Measurements from ENCODE around the gene ALDH1A1.

Gene ALDH1A1

DNA sequence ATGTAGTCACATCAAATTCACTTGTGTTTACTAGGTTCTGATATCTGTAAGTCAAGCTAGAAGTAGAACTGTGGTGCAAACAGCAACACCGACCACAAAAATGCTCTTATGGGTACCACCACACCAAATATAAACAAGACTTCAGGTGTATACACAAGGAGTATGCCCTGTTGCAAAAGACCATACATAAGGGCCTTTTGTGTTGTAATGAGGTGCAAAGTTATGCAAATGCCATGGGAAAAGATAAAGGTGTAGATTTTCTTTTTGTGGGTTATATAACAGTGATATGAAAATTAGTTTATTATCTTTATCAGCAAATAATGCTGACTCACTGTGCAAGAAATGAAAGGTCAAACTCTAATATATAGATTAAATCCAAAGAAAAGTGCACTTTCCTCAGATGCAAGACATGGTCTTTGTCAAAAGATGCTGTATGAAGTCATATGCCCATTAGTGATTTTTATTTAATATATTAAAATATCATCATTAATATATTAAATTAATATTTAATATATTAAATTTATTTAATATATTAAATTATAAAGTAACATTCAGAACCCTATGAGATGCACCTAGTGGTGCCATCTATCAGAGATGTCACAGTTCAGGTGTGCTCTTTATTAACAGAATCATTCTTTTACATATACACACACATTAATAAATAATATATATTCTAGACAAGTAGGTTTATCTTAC lies 26.7 kb upstream of the ALDH1A1 start:
- no peak for DNase-seq

DNA sequence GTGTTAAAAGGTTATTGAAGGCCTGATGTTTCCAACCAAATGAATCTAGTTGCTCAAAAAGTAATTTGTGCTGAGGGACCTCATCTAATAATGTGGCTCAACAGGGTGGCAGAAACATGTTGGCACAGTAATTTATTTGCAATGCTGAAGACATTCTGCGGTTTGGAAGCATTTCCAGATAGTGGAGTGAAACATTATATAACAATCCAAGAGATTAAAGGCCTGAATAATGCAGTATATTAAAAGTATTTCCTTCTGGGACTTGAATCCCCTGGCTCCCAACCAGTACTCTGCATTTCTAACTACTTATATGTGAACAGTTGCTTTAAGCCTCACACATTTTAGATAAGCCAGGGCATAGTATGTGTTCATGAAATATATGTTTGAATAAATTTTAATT lies 25.9 kb upstream of the ALDH1A1 start:
- no peak for DNase-seq

DNA sequence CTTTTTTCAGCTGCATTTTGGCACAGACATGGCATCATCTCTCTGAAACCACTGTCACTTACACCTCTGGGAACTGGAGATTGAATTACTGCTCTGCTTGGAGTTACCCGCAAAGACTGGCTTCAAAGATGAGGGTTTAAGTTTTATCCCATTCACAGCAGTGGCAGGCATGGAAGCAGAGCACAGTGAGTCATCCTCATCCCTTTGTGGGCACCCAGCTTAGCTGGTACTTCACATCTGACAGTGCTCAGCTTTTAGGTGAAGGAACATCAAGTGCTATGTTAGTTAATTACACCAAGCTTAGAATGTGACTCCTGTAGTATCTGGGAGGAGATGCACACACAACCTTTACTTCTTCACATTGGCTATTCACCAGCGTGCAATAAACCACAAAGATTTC lies 24.8 kb upstream of the ALDH1A1 start:
- DNase-seq: no peak

DNA sequence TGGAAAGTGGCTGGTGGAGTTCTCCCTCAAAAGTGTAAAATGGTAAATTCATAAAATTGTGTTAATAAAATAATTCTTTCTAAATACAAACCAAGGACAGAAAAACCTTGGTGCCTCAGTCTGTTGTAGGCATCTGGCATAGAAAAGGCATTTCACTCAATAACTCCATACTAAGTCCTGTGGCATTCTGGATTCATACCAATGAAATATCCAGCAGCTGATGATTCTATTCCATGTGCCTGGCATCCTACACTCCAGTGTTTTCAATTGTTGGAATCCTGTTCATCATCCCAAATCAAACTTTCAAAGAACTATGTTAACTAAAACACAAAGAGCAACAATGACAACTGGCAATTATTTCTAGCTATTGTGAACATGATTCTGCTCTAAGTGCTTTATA lies 21.6 kb upstream of the ALDH1A1 start:
- DNase-seq: no peak

DNA sequence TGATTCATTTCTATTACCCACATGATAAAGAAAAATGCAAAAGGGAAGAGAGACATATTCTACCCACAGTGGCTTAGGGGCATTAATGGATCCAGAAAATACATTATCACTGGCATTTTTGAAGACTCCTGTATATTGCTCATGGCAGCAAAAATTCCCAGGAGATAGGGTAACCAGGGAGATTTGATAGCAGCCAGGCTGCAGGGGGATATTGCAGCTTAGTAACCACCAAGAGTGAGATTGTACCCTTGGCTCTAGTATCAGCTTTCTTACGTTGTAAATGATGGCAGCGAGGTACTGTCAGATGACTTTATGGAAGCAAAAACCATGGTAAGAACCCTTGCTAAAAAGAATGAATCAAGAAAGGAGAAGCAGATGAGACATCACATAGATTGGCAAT lies 19.8 kb upstream of the ALDH1A1 start:
- DNase-seq: no peak

DNA sequence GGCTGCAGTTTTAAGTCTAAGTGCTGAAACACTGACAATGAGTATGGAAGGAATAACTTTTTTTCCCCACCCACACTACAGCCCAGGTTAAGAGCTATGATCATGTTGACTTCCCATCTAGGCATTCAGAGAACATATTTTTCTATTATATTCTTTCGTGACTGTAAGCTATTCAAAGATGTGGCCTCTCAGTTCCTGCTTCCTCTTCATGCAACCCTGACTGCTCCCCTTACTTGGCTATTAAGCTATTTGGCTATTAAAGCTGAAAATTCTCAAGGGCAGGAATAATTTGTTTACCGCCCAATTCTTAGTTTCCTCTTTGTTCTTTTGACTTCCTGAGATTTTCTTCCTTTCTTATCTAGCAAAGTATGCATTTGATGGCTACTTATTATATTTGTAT lies 18.6 kb upstream of the ALDH1A1 start:
- DNase-seq: no peak

DNA sequence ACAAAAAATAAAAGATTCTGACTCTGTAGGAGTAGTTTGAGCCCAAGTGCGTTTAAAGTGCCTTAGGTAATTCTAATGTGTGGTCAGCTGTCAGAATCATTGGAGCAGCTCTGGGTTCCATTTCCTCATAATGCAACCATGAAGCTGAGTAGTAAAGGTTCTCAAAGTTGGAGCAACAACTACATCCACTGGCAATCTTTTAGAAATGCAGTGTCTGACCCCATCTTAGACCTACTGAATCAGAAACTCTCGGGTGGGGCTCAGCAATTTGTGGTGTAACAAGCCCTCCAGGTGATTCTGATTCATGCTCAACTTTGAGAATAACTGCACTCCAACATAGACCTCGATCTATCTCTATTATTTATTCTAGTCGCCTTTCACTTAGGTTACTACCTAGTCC lies 7.6 kb upstream of the ALDH1A1 start:
- no peak for DNase-seq

DNA sequence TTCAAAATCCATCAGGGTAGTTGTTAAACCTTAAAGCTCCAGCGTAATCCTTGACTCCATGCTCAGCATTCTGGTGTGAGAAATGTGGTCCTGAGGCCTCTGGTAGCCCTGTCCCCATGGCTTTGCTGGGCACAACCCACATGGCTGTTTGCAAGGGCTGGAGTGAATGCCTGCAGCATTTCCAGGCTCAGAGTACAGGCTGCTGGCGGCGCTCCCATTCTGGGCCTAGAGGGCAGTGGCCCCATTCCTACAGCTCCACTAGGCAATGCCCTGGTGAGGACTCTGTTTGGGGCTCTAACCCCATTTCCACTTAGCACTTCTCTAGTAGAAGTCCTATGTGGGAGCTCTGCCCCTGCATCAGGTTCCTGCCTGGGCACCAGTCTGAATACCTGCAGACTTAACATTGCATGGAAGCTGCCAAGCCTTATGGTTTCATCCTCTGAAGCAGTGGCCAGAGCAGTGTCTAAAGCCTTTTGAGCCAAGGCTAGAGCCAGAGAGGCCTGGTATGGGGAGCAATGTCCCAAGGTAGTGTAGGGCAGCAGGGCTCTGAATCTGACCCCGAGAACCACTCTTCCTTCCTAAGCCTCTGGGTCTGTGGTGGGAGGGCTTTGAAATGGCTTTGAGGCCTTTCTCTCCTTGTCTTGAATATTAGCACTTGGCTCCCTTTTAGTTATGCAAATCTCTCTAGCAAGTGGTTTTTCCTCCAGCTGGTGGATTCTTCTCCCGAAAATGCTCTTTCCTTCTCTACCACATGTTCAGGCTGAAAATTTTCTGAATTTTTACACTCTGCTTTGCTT lies 5.8 kb upstream of the ALDH1A1 start:
- DNase-seq: no peak

DNA sequence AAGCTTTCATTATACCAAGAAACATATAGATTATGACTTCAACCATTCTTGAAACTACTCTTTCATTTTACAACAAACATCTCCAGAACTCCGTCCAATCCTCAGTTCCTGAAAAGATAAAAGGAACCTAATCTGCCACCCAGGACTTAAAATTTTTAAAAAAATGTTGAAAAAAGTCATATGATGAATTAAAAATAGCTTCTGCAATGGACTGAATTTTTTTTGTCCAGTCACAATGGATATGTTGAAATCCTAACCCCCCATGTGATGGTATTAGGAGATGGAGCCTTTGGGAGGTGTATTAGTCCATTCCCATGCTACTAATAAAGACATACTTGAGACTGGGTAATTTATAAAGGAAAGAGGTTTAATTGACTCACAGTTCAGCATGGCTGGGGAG lies 2.7 kb upstream of the ALDH1A1 start:
- no peak for DNase-seq

DNA sequence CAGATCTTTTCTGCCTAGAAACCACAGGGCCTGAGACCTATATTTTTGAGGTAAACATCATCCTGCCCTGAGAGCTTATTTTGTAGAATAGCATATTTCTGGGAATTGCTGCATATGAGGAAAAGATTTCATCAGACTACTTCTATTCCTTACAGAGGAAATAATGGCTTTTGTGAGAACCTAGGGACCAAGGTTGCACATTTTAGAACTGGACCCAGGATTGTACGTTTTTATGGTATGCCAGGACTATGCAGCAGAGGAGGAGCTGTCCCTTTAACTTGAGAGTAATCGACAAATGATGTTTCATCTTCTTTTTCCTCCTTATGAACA lies 2.2 kb upstream of the ALDH1A1 start:
- DNase-seq: no peak

DNA sequence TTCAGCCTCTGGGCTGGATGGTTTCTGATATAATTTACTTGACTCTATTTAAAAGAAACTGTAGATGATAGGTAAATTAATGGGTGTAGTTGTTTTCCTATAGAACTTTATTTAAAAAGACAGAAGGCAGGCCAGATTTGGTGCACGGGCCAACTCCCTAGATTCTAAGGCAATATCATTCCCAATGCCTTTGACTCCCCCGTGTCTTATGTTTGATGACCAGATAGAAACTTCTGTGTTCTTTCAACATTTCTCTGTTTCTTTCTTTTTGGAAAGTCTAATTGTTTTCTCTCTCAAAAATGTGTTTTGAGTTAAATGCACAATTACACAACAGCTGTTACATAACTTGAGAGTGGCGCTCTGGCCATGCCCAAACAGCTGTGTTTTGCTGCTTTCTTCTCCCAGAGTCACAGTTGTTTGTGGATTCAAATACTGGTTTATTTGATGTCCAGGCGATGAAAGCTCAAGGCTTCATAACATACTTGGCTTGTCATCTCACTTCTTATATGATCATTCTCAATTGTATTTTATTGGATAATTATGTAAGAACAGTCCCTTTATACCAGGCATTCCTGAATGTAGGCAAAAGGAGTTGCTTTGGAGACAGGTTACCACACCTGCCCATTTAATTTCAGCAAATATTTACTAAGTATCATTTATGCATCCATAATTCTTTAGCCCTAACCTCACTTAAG lies 1.7 kb upstream of the ALDH1A1 start:
- no peak for DNase-seq

DNA sequence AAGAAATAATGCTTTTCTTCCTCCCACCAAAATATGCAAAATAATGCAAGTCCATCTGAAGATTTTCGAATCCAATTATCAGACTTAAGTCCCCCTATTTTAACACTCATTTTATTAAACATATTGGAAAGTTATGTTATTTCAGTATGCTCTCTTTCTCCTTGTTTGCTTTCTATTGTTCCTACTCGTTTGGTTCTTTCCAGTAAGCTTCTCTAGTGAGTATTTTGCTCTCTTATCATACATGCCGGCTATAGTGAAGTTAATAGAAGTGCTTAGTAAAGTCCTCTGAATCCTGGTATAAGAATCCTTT lies 517 bp downstream of the ALDH1A1 start:
- no peak for DNase-seq

DNA sequence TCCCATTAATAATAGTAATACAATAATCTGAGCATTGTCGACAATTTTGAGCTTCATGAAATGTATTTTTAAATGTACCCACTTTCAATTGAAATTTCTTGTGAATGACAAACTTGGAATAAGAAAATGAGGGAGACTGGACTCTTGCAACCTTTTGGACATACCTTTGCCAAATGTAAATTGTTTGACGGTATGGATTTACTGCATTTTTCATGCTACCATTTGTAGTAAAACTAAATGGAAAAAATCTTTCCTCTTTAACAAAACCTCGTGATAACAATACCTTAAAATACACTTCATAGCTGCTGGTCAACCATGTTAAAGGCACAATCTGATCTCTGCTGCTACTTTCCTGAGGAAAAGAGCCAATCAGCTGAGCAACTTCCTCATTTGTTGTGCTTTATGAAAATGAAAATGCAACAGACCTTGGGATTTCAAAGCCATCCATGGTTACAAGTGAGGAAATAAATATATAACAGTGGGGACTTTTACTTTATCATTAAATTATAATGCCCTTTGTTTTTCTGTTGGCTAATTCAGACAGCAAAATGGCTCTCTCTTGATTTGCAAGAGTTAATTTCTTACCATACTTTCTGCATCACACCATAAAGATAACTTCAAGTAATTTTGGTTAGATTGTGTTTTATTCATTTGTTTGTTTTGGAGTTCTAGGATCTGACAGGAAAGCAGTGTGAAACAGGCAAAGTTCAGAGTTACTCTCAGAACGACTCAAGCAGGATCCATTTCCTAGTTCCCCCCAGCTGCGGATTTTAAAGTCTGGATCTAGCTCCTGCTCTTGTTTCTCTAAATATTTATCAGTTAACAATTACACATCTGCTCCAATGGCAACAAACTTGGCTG lies 1.1 kb downstream of the ALDH1A1 start:
- no peak for DNase-seq

DNA sequence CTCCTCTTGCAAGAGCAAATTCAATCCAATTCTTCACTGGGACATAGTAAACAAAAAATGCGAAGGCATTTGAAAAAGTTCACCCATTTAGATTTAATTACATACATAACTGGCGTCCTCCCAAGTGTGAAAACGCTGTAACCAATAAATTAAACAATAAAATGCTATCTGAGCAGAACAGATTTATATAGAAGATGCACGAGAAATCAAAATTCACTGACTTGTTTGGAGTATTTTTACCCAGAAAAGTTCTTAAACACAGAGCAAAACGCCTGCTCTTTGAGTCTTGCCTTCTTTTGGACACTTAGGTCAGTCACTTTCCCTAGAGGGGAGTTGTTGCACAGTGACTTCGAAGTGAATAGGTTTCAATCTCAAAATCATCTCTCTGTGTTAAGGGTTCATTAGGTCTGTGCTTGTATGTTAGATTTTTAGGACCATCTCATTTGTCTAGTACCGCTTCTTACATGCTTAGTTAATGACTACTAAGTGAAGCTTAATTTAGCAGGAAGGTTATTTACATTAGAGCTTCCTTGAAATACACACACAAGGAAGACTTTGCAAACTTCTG lies 1.9 kb downstream of the ALDH1A1 start:
- DNase-seq: no peak

DNA sequence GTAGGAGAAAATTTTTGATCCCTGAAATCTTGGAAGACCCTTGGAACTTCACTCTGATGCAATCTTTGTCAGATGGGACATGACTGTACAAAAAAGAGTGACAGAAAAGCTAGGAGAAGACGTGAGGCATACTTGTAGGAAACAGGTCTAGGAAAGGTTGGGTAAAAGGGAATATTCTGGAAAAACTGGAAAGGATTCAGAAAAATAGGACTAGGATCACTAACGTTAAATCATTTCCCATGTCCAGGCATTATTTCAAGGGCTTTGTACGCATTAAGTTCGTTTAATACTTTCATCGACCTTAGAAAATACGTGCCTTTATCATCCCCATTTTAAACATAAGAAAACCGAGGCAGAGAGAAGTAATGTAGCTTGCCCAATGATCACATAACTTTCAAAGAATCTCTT lies 2.9 kb downstream of the ALDH1A1 start:
- DNase-seq: no peak

DNA sequence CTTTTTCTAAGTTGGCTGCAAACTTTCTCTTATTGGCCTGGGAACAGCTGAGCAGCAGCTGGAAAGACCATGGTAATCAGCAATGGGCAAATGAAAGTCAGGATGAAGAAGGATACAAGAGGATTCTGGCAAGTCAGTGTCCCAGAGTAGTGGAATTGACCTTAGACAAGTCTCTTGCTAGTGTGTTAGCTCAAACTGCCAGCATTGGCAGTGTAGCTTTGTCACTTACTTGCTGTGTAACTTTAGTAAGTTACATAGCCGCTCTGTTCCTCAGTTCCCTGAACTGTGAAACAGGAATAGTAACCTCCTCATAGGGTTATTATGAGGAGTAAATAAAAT lies 3.6 kb downstream of the ALDH1A1 start:
- no peak for DNase-seq

DNA sequence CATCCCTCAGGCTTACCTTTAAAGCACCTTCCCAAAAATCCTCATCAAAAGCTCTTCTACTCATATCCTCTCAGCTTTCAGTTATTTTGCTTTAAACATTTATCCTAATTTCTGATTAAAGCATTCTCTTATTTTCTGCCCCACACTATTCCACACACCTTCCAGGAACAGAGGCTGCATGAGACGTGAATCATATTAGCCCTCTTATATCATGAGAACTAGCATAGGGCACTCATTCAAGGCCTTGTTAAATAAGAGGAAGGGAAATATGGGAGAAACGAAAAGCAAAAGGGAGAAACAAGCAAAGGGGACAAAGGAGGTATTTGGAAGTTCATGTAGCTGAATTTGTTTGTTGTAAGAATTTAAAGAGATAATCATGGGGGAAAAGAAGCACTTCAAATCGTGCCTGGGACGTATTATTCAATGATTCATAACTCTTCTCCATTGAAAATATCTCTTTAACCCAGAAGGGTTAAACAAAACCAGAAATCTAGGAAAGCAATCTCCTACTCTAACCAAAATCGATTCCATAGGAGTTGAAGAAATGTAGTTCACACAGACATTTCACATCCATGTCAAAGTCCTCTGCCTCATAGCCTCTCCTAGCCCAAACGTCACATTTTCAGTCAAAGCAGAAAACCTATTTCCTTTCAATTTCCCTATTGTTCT lies 4.1 kb downstream of the ALDH1A1 start:
- DNase-seq: no peak

DNA sequence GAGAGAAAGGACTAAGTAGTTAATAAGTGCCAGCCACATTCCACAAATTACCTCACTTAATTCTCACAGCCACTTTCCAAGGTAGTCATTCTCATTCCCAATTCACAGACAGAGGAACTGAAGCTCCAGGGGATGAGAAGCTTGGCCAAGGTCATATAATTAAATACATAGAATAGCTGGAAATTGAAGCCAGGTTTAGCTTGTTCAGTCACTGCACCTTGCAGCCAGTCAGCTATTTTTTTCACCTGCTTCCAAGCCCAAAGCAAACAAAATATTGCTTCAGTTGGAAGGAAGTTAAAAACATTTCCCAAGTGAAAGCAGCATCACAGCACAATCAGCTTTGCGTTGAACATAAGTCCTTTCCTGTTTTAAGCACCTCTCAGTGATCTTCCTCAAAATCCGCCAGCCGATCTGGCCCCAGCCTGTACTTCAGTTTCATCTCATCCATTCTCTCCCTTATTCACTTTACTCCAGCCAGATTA lies 4.8 kb downstream of the ALDH1A1 start:
- DNase-seq: no peak

DNA sequence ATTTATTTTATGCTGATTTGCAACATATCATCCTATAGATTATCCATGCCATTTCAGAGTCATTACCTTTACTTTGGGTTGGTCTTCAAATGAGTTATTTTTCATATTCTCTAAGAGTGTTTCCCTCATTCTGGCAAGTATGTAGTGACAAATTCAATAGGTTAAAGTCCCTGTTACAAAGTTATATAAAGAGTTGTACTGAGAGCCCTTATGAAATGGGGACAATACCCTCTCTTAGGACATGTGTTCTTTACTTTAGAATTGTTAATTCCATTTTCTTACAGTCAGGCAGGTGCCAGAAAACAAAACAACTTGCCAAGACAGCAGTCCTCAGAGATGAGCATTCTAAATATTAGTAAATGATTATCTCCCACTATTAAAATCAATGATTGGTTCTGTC lies 6.0 kb downstream of the ALDH1A1 start:
- no peak for DNase-seq

DNA sequence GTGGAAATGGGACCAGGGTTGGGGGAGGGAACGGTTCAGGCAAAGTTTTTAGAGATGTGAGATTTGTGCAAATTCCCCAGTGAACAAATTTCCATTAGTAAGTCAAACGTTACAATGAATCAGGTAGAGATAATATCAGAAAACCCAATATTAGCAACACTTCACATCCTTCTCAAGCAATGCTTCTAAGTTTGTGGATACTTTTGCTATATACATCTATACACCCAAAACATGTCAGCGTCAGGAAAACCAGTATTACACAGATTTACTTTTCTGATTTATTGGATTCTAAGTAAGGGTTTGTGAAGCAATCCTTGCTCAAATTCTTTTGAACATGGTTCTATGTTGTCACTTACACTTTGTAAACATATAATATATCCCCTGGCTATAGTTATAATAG lies 6.5 kb downstream of the ALDH1A1 start:
- DNase-seq: no peak

DNA sequence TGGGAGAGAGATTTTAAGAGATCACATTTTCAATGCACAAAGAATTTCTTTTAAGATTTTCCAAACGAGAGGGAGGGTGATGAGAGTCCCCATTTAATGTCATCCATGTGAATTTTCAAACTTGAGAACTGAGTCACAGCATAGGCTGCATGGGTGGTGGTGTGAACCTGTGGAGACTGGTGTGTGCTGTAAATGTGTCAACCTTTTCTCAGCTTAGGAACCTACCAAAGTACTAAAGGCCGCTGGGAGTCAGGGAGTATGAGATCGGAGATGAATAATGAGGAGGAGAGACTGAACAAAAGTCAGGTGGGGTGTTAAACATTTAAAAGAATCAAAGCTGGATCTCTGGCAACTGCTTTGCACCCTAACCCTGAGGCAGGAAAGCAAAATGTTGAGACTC lies 7.5 kb downstream of the ALDH1A1 start:
- DNase-seq: no peak

DNA sequence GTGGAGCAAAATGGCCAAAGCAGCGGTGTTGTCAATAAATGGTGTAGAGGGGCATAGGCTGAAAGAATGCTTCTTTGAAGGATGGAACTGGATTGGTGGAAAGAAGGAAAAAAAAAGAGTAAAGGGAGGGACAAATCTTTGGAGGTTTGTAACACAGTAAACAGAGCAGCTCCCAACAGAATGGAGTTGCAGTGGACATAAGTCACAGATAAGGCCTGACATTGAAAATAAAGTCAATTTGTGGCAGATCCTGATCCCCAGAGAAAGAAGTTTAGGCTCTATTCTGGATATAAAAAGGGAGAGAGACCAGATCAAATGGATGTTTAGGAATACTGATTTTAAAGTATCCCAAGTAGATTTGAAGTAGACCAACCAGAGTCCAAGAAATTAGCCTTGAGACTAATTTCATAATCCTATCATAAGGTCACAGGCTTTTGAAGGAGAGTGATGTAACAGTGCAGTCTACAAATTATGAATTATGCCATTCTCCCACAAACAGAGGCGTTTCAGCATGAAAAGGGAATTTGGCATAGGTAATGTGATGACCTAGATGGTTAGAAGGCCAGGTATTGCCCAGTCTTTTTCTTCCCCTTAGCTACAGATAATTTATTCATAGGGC lies 8.9 kb downstream of the ALDH1A1 start:
- no peak for DNase-seq

Measured in activated CD4-positive, CD25-positive, alpha-beta regulatory T cell (primary cell).